GM21423 (cell line): ENCODE measurements around the gene TFF3.

Source experiments
- ATAC-seq: cut with Tn5 transposase; IDR thresholded peaks from one replicate; pipeline ENCODE4 v1.9.1; 2021; ENCODE audit warnings: mild to moderate bottlenecking, moderate library complexity; ENCODE audit not compliant: unreplicated experiment

The TFF3 gene

DNA sequence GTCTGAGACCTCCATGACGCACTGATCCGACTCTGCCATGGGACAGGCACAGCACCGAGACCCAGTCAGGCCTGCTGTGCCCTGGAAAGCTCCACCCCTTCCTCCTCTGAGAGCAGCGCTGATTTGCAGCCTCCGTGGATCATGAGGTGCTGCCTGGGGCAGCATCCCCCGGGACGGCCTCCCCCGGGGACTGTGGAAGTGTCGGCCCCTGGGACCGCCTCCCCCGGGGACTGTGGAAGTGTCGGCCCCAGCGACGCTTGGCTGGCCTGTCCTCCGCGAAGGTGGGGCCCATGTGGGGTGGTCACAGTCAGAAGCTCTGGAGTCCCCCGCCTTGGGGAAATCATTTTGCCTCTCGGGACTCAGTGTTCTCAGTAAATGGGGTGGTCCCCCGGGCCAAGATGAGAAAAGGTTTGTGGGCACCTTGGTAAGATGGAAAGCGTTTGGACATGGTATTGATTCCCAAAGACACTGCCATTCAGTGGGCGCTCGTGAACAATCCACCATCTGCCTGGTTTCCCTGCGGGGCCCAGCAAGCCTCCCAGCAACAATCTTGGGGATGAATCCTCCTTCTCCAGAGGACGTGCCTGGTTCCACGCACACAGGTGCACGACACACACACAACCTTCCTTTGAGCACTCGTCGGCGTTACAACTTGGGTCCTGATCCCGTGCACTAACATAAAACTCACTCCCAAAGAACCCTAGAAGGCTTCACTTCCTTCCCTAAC lies 32.6 kb upstream of the TFF3 start:
- ATAC-seq = no peak

DNA sequence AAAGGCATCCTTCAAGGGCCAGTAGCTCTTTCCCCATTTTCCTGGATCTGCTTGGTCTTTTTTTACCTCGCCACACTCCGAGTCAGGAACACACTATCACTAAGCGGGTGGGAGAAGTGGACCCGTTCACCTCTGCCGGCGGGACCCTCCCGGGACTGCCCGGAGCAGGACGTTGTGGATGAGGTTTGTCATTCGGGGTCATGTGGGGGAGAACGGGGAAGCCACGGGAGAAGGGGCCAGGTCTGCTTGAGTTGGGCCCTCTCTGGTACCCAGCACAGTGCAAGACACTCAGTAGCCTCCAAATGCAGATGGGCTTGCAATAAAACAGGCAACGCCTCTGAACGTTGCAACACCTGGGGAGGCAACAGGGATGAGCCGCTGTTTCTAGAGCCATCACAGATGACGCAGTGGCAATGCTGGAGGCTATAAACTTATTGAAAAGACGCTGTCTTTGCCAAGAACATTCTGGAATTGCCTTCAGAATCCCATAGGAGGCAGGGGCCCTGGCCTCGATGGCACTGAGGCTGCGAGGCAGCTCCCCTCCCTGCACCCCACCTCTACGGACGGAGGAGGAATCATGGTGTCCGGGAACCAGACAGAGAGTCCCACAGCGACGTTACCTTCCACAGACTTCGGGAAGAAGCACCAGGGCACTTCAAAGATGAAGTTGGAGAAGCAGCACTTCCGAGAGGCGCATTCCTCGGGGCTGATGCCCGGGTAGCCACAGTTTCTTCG lies 31.8 kb upstream of the TFF3 start:
- ATAC-seq = no peak

DNA sequence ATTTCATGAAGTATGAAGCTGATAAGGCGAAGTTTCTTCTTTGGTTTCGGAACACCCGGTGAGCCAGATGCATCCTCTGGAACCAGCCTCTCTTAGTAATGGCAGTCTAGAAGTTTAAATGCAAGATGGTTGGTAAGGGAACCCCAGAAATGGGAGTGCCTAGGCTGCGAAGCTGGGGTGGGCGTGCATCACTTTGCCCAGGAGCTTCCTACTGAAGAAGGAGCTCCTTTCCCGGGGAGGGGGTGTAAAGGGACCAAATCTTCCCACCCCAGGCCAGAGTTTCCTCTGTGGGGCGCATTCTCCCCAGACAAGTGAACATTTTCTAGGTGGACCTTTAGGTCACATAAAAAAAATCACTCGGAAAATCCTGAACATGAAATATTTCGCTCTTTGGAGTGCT lies 31.2 kb upstream of the TFF3 start:
- no peak for ATAC-seq

DNA sequence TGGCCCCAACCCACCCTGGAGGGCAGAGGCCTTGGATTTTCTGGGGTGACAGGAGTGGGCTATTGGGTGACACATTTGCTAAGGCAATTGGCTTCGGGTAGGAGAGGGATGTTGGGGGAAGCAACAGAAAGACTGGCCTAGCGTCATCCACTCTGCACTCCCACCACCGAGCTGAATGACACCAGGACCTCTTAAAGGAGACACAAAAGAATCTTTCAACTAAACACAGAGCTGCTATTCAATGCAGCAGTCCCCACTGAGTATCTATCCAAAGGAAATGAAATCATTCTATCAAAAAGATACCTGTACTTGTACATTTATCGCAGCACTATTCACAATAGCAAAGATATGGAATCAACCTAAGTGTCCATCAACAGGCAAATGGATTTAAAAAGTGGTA lies 29.4 kb upstream of the TFF3 start:
- no peak for ATAC-seq

DNA sequence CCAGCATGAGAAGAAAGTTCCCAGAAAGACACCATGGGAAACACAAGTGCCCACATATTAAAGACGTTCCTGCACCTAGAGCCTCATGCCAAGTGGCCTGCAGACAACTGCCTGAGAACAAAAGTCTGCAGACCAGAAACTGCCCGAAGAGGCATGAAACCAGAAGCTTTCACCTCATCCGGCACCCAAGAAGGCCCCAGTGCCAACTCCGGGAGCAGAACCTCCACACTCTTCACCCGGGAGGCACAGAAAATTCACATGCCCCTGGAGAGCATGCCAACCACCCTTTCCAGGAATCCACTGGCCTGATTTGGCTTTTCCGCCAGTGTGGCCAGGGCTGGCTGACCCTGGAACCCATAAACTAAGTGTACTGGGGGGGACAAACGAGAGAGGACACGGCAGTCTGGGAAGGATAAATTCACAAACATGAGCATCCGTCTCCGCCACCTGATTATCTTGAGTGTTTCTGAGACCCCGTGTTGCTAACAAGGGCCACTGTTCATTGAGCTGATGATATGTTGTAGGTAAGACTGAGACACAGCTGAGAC lies 28.8 kb upstream of the TFF3 start:
- ATAC-seq = no peak

DNA sequence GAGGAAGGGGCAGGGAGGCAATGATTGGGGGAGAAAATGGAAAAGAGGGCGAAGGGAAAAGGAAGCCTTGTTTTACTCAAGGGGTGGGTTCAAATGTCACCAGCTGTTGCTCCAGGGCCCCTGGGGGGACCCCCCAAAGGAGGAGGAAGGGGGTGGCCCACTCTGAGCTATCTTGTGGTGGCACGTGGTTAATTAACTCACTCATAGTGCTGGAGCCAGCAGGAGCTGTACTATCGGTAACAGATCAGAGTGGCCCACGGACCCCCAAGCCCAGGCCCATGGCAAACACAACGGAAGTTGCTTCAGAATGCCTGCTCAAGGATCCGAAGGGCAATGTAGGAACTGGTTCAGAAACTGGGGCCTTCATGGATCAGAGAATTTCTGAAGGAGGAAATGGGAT lies 28.3 kb upstream of the TFF3 start:
- no peak for ATAC-seq

DNA sequence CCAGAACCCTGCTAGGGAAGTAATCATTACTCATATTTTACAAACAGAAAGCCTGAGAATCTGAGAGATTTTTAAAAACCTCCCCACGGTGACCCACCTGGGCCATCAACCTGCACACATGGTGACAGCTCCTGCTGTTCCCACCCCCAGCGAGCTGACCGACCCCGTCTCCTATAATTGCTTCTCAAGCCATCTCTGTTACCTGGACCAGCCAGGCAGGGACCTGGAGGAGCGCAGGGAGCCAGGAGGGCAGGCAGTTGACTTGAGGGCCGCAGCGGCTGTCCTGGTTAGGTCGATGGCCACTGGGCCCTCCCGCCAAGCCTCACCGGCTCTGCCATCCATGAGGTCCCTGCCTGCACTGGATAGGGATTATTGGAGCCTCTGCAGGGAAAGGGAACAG lies 27.9 kb upstream of the TFF3 start:
- ATAC-seq = no peak

DNA sequence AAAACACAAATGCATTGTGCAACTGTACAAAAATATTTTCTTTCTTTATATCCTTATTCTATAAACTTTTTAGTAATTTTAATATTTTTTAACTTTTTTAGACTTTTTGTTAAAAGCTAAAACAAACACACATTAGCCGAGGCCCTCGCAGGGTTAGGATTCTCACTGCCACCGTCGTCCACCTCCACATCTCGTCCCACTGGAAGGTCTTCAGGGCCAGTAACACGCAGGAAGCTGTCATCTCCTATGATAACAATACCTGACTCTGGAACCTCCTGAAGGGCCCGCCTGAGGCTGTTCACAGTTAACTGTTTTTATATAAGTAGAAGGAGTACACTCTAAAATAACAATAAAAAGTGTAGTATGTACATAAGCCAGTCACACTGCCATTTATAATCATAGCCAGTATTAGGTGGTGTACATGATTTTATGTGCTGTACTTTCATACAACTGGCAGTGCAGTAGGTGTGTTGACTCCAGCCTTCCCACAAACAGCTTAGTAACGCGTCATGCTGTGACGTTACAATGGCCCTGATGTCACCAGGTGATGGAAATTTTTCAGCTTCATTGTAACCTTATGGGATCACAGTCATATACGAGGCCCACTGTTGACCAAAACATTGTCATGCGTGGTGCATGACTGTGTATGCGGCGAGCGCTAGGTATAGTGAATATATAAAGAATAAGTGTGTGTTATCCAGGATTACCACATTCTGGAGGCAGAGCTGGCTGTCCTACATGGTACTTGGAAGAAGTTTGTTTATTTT lies 26.8 kb upstream of the TFF3 start:
- no peak for ATAC-seq

DNA sequence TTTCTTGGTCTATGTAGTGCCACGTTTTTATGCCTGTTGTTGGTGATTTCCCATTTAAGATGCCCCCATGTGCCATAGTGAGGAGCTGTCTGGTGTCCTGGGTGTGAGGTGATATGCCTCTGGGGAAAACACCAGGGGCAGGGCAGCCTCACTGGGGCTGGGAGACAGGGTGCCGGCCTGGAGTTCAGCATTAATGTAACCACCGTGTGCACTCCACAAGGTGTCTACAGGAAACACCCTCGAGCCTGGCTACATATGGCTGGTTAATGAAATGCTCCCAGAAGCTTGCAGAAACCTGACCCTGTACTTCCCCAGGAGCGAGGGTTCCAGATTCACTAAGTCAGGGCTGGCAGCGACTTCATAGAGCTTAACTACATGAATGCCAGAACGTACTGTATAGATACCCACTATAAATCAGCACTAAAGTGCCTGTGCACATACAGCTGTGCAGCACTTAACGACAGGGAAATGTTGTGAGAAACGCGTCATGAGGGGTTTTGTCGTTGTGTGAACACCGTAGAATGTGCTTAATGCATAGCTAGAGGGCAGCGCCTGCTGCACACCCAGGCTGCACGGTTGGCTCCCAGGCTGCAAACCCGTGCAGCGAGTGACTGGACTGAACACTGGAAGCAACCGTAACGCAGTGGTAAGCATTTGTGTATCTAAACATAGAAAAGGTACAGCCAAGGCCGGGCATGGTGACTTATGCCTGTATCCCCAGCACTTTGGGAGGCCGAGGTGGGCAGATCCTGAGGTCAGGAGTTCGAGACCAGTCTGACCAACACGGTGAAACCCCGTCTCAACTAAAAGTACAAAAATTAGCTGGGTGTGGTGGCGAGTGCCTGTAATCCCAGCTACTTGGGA lies 25.2 kb upstream of the TFF3 start:
- no peak for ATAC-seq

DNA sequence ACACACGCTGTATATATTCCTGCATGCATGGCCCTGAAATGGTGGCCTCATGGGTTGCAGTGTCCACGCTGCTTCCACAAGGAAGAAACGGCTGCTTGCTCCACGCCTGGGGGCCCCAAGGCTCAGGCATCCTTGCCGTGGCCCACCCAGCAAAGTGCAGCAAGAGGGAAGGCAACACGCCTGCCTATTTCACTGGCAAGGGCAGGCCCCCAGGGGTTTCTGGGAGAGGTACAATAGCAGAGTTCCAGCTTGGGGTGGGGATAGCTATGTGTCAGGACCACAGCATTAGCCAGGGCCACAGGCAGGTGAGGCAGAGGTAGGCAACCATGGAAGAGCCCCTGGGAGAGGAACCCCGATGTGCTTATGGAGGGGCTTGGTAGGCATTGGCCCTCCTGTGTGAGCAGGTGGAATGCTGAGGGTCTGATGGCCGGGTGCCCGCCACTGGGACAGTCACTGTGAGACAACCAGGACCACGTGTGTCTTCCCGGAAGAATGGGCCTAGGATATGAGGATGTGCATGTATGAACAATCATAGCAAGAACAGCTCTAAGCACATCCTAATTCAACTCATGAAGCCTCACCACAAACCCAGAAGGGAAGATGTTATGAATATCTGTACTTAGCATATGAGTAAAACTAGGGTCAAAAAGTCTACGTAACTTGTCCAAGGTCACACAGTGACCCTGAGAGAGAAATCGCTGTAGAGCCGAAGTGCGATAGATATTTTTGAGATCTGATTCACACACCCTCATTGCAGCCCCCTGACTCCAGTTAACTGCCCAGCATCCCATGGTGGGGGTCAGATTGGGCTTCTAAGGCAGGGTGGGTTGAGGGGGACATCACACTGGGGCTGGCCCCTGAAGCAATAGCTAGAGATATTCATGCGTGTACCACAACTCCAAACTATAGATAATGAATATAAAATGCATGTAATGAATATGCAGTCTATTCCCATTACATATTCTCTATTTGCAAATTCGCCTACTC lies 23.8 kb upstream of the TFF3 start:
- no peak for ATAC-seq

DNA sequence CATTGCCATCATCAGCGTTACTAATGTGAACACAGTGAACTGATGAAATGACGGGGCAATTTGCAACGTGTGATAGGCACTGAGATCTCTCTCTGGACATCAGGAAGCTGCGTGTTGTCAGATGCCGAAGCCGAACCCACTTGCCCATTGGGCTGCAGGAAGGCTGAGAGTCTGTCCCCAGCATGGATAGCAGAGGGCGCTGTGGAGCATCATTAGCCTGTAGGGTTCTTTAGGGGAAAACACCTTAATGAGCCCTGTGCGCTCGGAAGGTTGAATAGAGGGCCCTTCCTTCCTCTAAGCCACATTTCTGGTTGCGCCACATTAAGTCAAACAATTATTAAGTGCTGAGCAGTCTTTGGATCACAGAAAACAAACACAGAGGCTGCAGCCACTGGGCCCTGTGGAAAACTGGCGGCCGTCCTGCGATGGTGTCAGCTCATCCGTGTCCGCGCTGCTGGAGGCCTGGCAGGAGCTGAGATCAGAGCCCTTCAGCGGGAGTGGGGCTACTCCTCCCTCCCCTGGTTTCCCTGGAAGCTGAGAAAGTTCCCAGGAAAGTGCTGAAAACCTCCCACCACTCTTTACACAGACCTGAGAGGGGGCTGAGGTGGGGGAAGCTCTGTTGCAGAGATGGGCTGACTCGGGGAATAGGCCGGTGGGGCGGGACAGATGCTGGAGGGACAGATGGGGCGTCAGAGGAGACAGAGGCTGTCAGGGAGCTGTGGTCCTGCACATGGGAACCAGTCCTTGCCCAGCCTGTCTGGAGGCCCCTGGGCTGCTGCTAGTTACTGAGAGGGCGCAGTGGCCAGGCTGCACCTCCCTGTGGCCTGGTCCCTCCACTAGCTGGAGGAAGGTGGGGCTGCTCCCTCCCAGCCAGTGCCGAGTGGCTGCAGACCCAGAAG lies 22.9 kb upstream of the TFF3 start:
- ATAC-seq = no peak

DNA sequence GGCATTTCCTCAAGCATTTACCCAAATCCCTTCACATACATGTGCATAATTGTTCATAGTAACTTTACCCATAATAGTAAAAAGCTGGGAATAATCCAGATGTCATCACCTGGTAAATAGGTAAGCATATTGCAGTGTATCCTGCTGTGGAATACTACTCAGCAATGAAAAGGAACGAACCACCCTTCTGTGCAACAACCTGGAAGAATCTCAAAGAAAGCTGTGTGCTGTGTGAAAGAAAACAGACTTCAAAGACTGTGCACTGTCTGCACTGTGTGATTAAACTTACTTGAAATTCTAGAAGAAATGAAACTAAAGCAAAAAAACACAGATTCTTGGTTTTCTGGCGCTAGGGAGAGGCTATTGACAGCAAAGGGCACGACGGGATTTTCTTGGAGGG lies 22.1 kb upstream of the TFF3 start:
- no peak for ATAC-seq

DNA sequence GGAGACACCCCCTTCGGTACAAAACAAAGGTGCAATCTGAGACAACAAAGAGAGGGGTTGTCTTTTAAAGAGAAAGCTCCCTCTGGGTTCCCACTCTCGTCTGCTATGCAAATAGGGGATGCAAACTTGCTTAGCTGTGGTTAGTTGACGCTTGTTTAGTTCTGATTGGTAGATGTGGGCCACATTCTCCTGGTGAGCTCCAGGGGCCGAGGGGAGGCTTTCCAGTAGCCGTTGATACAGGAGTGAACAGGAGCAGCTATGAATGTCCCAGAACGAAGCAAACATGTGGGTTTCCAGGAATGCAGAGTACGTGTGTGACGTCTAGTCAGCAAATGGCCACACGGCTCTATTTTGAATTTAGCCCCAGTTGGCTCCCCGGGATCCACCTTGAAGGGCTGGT lies 20.8 kb upstream of the TFF3 start:
- no peak for ATAC-seq

DNA sequence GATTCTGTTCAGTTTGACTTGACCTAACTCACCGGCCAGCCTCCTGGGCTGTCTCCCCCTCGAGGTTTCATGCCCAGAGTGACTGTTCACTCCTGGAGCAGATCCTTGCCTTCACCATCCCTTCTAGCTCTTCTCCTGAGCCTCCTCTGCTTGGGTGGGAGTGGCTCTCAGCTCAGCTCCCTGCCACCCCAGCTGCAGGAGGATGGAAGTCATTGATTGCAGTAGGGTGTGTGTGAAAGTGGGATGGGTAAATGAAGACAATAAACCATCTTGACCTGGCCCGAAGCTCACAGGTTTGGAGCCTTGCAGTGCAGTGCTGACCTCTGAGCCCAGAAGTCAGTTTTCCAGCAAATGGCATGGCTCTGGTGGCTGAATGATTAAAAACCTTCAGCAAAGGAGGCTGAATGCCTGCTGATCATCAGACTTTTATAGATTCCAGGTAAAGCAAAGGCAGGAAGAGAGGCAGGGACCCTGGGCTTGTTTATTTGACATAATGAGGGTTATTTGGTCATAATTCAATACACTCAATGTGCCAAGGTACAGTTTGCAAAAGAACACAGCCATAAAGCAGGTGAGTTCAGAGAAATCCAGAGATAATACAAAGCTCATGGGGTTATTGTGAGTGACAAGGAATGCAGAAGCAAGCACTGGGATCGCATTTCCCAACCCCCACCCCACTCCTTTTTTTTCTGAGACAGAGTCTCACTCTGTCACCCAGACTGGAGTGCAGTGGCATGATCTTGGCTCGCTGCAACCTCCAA lies 17.5 kb upstream of the TFF3 start:
- ATAC-seq = no peak

DNA sequence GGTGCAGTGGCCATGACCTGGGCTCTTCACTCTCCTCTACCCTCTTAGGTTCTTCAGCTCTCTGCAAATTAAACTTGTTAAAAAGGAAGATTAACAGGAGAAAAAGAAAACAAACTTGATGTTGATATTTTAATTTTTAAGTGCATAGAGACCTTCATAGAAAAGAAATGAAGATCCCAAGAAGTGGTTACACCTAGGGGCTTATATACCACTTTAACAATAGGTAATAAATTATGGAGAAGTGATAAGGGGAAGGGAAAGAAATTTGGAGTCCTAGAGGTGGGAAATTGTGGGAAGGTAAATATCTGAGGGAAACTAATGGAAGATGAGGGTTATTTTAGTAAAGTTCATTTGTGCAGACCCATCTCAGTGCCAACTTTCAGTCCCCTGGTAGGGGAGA lies 16.5 kb upstream of the TFF3 start:
- ATAC-seq = no peak

DNA sequence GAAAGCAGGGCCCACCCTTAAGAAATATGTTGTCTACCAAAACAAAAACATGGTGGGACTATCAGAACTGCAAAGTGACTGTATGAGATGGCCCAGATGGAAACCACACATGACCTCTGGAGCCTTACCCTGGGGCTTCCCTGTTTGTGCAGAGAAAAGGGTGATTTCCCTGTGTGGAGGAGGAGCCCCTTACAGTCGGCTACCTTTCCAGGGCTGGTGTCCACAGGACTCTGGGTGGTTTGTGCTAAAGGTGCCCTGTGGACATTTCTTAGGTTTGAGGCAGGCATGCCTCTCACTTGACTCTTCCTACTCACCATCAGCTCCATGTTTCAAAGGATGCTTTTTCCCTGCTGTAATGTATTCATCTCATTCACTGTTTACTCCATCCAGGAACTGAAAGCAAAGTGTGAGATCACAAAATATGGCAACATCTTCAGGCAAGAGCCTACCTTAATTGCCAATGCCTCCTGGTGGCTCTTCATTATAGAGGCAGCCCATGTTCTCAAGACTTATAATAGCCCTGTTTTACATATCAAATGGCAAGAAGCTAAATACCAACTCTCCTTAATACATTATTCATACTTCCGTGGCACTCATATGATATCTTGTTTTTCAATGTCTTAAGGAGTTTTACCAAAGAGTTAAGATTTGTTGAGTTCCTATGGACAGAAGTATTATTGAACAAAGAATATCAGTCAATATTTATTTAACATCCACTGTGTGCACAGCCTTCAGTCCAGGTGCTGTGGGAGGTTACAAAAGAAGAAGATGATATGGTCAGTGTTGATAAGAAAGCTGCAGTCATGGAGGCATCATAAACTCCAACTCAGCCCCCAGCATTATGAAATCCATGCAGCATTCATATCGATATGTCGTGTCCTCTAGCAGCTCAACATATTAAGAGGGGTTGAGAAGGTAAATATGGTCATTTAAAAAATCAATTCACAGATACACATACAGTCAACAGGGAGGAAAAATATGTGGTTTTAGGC lies 15.5 kb upstream of the TFF3 start:
- no peak for ATAC-seq

DNA sequence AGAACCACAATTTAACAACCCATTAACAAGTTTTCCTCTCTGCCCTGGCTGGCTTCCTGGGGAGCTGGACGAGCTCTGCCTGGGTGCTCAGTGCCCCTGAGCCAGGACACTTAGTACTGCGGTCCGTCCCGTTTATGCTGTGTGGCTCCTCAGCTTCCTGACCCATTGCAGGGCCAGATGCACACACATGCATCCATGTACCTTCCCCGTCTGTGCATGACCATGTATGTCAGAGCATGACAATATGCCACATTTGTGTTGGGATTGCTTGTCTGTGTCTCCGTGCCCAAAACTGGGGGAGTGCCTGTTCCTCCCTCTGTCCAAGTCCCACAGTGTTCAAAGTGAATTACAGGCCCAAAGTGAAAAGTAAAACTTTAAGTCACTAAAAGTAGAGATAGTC lies 9.7 kb upstream of the TFF3 start:
- ATAC-seq = no peak
